ENCODE measurements around the gene PNMA8A.

DNA sequence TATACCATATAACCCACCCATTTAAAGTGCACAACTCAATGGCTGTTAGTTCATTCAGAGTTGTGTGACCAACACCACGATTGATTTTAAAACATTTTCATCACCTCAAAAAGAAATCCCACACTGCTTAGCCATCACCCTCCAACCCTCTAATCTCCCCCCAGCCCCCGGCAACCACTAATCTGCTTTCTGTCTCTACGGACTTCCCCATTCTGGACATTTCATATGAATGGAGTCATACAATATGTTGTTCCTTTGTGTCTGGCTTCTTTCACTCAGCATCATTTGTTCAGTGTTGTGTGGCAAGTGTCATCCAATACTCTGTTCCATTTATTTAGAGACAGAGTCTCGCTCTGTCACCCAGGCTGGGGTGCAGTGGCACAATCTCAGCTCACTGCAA, 28.3 kb upstream of the PNMA8A start:
- TF ChIP-seq, protein P1, sequence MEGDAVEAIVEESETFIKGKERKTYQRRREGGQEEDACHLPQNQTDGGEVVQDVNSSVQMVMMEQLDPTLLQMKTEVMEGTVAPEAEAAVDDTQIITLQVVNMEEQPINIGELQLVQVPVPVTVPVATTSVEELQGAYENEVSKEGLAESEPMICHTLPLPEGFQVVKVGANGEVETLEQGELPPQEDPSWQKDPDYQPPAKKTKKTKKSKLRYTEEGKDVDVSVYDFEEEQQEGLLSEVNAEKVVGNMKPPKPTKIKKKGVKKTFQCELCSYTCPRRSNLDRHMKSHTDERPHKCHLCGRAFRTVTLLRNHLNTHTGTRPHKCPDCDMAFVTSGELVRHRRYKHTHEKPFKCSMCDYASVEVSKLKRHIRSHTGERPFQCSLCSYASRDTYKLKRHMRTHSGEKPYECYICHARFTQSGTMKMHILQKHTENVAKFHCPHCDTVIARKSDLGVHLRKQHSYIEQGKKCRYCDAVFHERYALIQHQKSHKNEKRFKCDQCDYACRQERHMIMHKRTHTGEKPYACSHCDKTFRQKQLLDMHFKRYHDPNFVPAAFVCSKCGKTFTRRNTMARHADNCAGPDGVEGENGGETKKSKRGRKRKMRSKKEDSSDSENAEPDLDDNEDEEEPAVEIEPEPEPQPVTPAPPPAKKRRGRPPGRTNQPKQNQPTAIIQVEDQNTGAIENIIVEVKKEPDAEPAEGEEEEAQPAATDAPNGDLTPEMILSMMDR (IDR thresholded peaks at IDR 0.05) = no peak
- TF ChIP-seq POLR2AphosphoS5 (IDR thresholded peaks at IDR 0.05) = no peak
- no peak for TF ChIP-seq POLR2A (IDR thresholded peaks at IDR 0.05)
- TF ChIP-seq EP300 (IDR thresholded peaks at IDR 0.05; ENCODE audit: low read depth) = no peak

All from transverse colon (tissue), 4 donors.